ENCODE results near the gene ITGAD. TPM values are rescaled to one million over a fixed set of nuclear protein-coding genes. Genes with fewer than 3 reads are reported as not detected.

ITGAD gene
- total RNA-seq, 1 experiment from 2014 or later, result not detected

GRCh38 chr16:31473264-31473984 is 80.3 kb downstream of the ITGAD start:
- H2AFZ ChIP-seq (ENCODE audit: low read length), result no peak overlapping the region
- ChIA-PET POLR2A (ENCODE audit: unreplicated experiment) (no interaction called here), CTCF (no interaction called here)
- H3K9me3 ChIP-seq (ENCODE audit: low read length), result no peaks in the 10 kb centered on the region
- H3K4me3 ChIP-seq (ENCODE audit: low read length), result no peak overlapping the region
- TF ChIP-seq EZH2phosphoT487 (IDR thresholded peaks at IDR 0.05; ENCODE audit: borderline replicate concordance, low read length) (no peak), EZH2 (IDR thresholded peaks at IDR 0.05; ENCODE audit: low read length, unreplicated experiment) (no peak), CTCF (conservative IDR thresholded peaks at IDR 0.05; ENCODE audit: low read depth, low read length) (no peak)
- H3F3A ChIP-seq (ENCODE audit: low read length, unreplicated experiment), result no peaks in the 10 kb centered on the region
- no peaks in the 10 kb centered on the region for H3K9me2 ChIP-seq (replicated peaks; ENCODE audit: low read length)
- no peaks in the 10 kb centered on the region for H3K79me2 ChIP-seq (ENCODE audit: low read length)
- no peaks in the 10 kb centered on the region for H4K20me1 ChIP-seq (ENCODE audit: low read length)
- no peak for DNase-seq
- no peak for ATAC-seq
- intact Hi-C loops (cut with micrococcal nuclease), result no loop called here
- H3K27me3 ChIP-seq (ENCODE audit: low read length), result no peaks in the 10 kb centered on the region
- no peaks in the 10 kb centered on the region; the same call in 1 of the 2 replicates for H3K4me1 ChIP-seq (ENCODE audit: insufficient read depth, low read length)
- no peaks in the 10 kb centered on the region for H3K36me3 ChIP-seq (ENCODE audit: low read depth, low read length)
- H3K4me2 ChIP-seq (ENCODE audit: low read length), result no peak overlapping the region
- H3K9ac ChIP-seq (ENCODE audit: low read length), result no peak overlapping the region
- BruUV-seq (replicated peaks), result no TSS peak
- H3K27ac ChIP-seq (ENCODE audit: low read length), result no peak overlapping the region

GRCh38 chr16:31474173-31474714 is 81.1 kb downstream of the ITGAD start:
- no peaks in the 10 kb centered on the region for H3K9me3 ChIP-seq (ENCODE audit: low read length)
- H3K4me3 ChIP-seq (ENCODE audit: low read length), result no peak overlapping the region
- no peaks in the 10 kb centered on the region; the same call in 1 of the 2 replicates for H3K4me1 ChIP-seq (ENCODE audit: insufficient read depth, low read length)
- no peaks in the 10 kb centered on the region for H3K9me2 ChIP-seq (replicated peaks; ENCODE audit: low read length)
- H4K20me1 ChIP-seq (ENCODE audit: low read length), result no peaks in the 10 kb centered on the region
- no peaks in the 10 kb centered on the region for H3K27me3 ChIP-seq (ENCODE audit: low read length)
- POLR2A ChIA-PET (ENCODE audit: unreplicated experiment), result no interaction called here
- no peak for DNase-seq
- H3F3A ChIP-seq (ENCODE audit: low read length, unreplicated experiment), result no peaks in the 10 kb centered on the region
- no peak overlapping the region for H3K4me2 ChIP-seq (ENCODE audit: low read length)
- intact Hi-C loops (cut with micrococcal nuclease), result no loop called here
- BruUV-seq (replicated peaks), result no TSS peak
- CTCF ChIA-PET, result no interaction called here
- H3K36me3 ChIP-seq (ENCODE audit: low read depth, low read length), result no peaks in the 10 kb centered on the region
- ATAC-seq, result no peak
- no peak overlapping the region for H3K9ac ChIP-seq (ENCODE audit: low read length)
- no peak for TF ChIP-seq EZH2phosphoT487 (IDR thresholded peaks at IDR 0.05; ENCODE audit: borderline replicate concordance, low read length)
- H3K79me2 ChIP-seq (ENCODE audit: low read length), result no peaks in the 10 kb centered on the region
- H3K27ac ChIP-seq (ENCODE audit: low read length), result no peak overlapping the region
- no peak overlapping the region for H2AFZ ChIP-seq (ENCODE audit: low read length)

- H3K27me3 ChIP-seq (ENCODE audit: low read length), result no peaks in the 10 kb centered on the region
- ChIA-PET POLR2A (ENCODE audit: unreplicated experiment) (no interaction called here), CTCF (no interaction called here)
- H2AFZ ChIP-seq (ENCODE audit: low read length), result no peak overlapping the region
- no peaks in the 10 kb centered on the region for H3F3A ChIP-seq (ENCODE audit: low read length, unreplicated experiment)
- no peaks in the 10 kb centered on the region for H3K9me3 ChIP-seq (ENCODE audit: low read length)
- H3K9ac ChIP-seq (ENCODE audit: low read length), result no peak overlapping the region
- ATAC-seq (no peak), DNase-seq (no peak)
- no peaks in the 10 kb centered on the region for H3K9me2 ChIP-seq (replicated peaks; ENCODE audit: low read length)
- H3K4me3 ChIP-seq (ENCODE audit: low read length), result no peak overlapping the region
- H3K4me2 ChIP-seq (ENCODE audit: low read length), result no peak overlapping the region
- BruUV-seq (replicated peaks), result no TSS peak
- H3K79me2 ChIP-seq (ENCODE audit: low read length), result no peaks in the 10 kb centered on the region
- H3K36me3 ChIP-seq (ENCODE audit: low read depth, low read length), result no peaks in the 10 kb centered on the region
- H3K4me1 ChIP-seq (ENCODE audit: insufficient read depth, low read length), result no peaks in the 10 kb centered on the region; the same call in 1 of the 2 replicates
- TF ChIP-seq EZH2 (IDR thresholded peaks at IDR 0.05; ENCODE audit: low read length, unreplicated experiment), result no peak
- no peak for TF ChIP-seq EZH2phosphoT487 (IDR thresholded peaks at IDR 0.05; ENCODE audit: borderline replicate concordance, low read length)
- no peak for TF ChIP-seq CTCF (conservative IDR thresholded peaks at IDR 0.05; ENCODE audit: low read depth, low read length)
- intact Hi-C loops (cut with micrococcal nuclease), result no loop called here
- H3K27ac ChIP-seq (ENCODE audit: low read length), result no peak overlapping the region
- no peaks in the 10 kb centered on the region for H4K20me1 ChIP-seq (ENCODE audit: low read length)
These were observed 81.9 kb downstream of the ITGAD start for GRCh38 chr16:31474773-31475738.

All from PC-3 (cell line).